ENCODE results near the gene ITPR1.

DNA sequence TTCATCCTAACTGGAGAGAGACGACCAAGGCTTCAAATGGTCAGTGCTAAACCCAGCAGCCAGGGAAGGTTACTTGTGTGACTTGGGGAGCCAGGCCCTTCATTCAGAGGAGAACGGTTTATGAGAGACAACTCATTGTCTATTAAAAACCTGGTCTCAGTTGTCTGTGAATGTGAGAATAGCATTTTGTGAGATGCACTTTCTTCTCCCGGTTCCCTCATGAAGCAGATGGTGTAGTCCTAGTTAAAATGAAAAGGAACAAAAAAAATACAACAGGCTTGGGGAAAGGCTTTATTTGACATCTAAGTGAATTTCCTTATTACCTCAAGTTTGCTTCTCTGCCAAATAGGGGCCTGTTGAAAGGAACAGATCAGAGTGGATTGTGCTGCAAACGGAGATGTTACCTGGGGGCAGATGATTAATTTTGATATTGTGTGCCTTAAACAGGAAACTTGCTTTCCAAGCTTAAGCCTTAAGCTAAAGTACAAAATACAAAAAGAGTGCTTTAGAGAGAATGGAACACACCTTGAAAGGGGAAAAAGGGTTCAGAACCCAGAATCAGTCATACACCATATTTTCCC, 283.3 kb downstream of the ITPR1 start:
- TF ChIP-seq, protein P1, sequence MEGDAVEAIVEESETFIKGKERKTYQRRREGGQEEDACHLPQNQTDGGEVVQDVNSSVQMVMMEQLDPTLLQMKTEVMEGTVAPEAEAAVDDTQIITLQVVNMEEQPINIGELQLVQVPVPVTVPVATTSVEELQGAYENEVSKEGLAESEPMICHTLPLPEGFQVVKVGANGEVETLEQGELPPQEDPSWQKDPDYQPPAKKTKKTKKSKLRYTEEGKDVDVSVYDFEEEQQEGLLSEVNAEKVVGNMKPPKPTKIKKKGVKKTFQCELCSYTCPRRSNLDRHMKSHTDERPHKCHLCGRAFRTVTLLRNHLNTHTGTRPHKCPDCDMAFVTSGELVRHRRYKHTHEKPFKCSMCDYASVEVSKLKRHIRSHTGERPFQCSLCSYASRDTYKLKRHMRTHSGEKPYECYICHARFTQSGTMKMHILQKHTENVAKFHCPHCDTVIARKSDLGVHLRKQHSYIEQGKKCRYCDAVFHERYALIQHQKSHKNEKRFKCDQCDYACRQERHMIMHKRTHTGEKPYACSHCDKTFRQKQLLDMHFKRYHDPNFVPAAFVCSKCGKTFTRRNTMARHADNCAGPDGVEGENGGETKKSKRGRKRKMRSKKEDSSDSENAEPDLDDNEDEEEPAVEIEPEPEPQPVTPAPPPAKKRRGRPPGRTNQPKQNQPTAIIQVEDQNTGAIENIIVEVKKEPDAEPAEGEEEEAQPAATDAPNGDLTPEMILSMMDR (conservative IDR thresholded peaks at IDR 0.05): no peak
- TF ChIP-seq EZH2 (IDR thresholded peaks at IDR 0.05; ENCODE audit: low read depth): no peak

All from PC-9 (cell line).